Measurements from ENCODE around the gene CREBRF. TPM values are rescaled to one million over a fixed set of nuclear protein-coding genes. Genes with fewer than 3 reads are reported as not detected.

The CREBRF gene
- total and polyA plus RNA-seq, 9 of the 15 experiments (the other 6 are each of a cell fraction or from before 2014, with no cell fraction given), result 1.1 to 4.9 (median 2.9) TPM

- BruUV-seq (replicated peaks), result no TSS peak
- Histone ChIP-seq H4K20me1 (replicated peaks; ENCODE audit: control insufficient read depth, insufficient read depth, low read length) (no peaks in the 10 kb centered on the region), H3K4me2 (ENCODE audit: insufficient read depth, low read length) (no peak overlapping the region), H3K36me3 (ENCODE audit: control insufficient read depth, insufficient read depth, low read length) (peaks cover 62% of the 10 kb centered on the region; the same call in 2 of the 3 replicates), H2AFZ (ENCODE audit: low read depth, low read length) (no peak overlapping the region), H3K4me3 (no peak overlapping the region), H3K9me3 (replicated peaks; ENCODE audit: control insufficient read depth, insufficient read depth, low read depth, low read length) (no peaks in the 10 kb centered on the region), H3K4me1 (replicated peaks in 1 of 2; ENCODE audit: control insufficient read depth in 2 of 2, insufficient read depth in 2 of 2, low read length in 2 of 2) (0 out of 5 replicates have a peak, but pooled peaks cover 0 to under 1% of the 10 kb centered on the region in 2 experiments), H3K9ac (ENCODE audit: insufficient read depth in 1 of 2, low read depth in 2 of 2, low read length in 2 of 2) (no peak overlapping the region), H3K79me2 (ENCODE audit: control insufficient read depth, insufficient read depth, low read length) (no peaks in the 10 kb centered on the region), H3K27ac (ENCODE audit: extremely low read depth, low read depth, low read length) (no peak overlapping the region), H3K27me3 (ENCODE audit: control insufficient read depth in 2 of 2, insufficient read depth in 2 of 2, low read length in 2 of 2) (no peaks in the 10 kb centered on the region), H3K9me1 (ENCODE audit: control insufficient read depth, insufficient read depth, low read length) (no peaks in the 10 kb centered on the region)
- in situ Hi-C loops (cut with MboI), result no loop called here
- intact Hi-C loops (cut with micrococcal nuclease), result no loop called here
- DNase-seq (ENCODE audit: extremely low read depth in 1 of 4, low spot score in 3 of 4) (no peak), FAIRE-seq (no peak), ATAC-seq (no peak)
- CTCF ChIA-PET (ENCODE audit: low intra/inter-chr PET ratio), result no interaction called here
- 87% methylated on average over 4 of the region's 5 CpGs for WGBS (ENCODE audit: insufficient coverage, low coverage, missing lambda C conversion rate)
- POLR2A ChIA-PET, result no interaction called here
- no peak for TF ChIP-seq ARID4B (CRISPR knock-in tag; IDR thresholded peaks at IDR 0.05)
- peak; percentile 51; the same call in 1 of the 2 replicates for TF ChIP-seq C11orf30 (IDR thresholded peaks at IDR 0.05; ENCODE audit: low read depth)
- TF ChIP-seq RNF219 (CRISPR knock-in tag; IDR thresholded peaks at IDR 0.05), result no peak
- TF ChIP-seq MAFG (tag; conservative IDR thresholded peaks at IDR 0.05), result peak; percentile 57; the same call in 1 of the 2 replicates
- TF ChIP-seq SPI1 (IDR thresholded peaks at IDR 0.05; ENCODE audit: borderline replicate concordance, low read depth, low read length), result no peak
- TF ChIP-seq PTTG1 (tag; IDR thresholded peaks at IDR 0.05; ENCODE audit: low read depth), result no peak
- TF ChIP-seq CREB3 (tag; conservative IDR thresholded peaks at IDR 0.05; ENCODE audit: low read depth), result no peak
- TF ChIP-seq THAP12 (CRISPR knock-in tag; IDR thresholded peaks at IDR 0.05), result no peak
- TF ChIP-seq GABPB1 (CRISPR knock-in tag; IDR thresholded peaks at IDR 0.05), result no peak
Observed at GRCh38 chr5:173152547-173152946, 96.4 kb downstream of the CREBRF start.
